HepG2 (cell line): ENCODE data around the gene TIMM23. TPM values are rescaled to one million over a fixed set of nuclear protein-coding genes. Genes with fewer than 3 reads are reported as not detected.
A peak's percentile ranks its signal among the peaks of the same experiment; 100 is the strongest.

ENCODE experiments used
- ATAC-seq: fragments of 200-7000 bp; cut with Tn5 transposase; 3 replicates; pipeline ENCODE4 v1.9.1; 2020; ENCODE audit warnings: mild to moderate bottlenecking, moderate library complexity
- BruUV-seq: library from RNA; stranded (reverse); fragments of 400-500 nt; replicated peaks from 2 replicates; lab custom pipeline; 2021; lab: Mats Ljungman, UMichigan
- CTCF ChIA-PET: fragments of 300-600 bp; formaldehyde crosslinking; extraction: SDS; loops from one replicate; lab custom pipeline; 2021; ENCODE audit warnings: low total read pairs, inconsistent platforms, low intra/inter-chr PET ratio; lab: Yijun Ruan, JAX
- POLR2A ChIA-PET: fragments of 350-600 bp; sonication (Branson Sonifier 250); formaldehyde crosslinking; loops from one replicate; lab custom pipeline; 2020; ENCODE audit warnings: antibody characterized with exemption, inconsistent platforms; lab: Yijun Ruan, JAX
- DNase-seq: peaks from one replicate; pipeline ENCODE4 v3.0.0-alpha.2; 2015; ENCODE audit warnings: low spot score
- FAIRE-seq: peaks from 3 replicates; lab custom pipeline; 2011; peaks lifted over from hg19 to GRCh38; lab: Jason Lieb, UNC
- H2AFZ ChIP-seq: one replicate; pipeline ENCODE4 v1.6.1; 2011; ENCODE audit warnings: low read length, inconsistent platforms
- H3K27ac ChIP-seq: fragments of 300-600 bp; 3 replicates; pipeline ENCODE4 v1.8.0; 2011; ENCODE audit warnings: mixed run types, mild to moderate bottlenecking, mixed read lengths, low read length, inconsistent platforms; ENCODE audit not compliant: insufficient read depth; ENCODE audit errors: extremely low read length
- H3K27me3 ChIP-seq, 2 experiments: fragments of 200-600 bp in 1 of 2; 2 replicates in 1 of 2; 3 replicates in 1 of 2; pipeline versions ENCODE4 v1.6.0 to v1.8.0; 2011; ENCODE audit warnings: low read length in 2 of 2, mild to moderate bottlenecking in 2 of 2, moderate library complexity in 2 of 2, inconsistent platforms in 1 of 2; ENCODE audit not compliant: insufficient read depth in 2 of 2, control insufficient read depth in 1 of 2
- H3K36me3 ChIP-seq, 2 experiments: fragments of 200-600 bp in 1 of 2; replicated peaks in 1 of 2; 2 replicates in 1 of 2; 3 replicates in 1 of 2; pipeline versions ENCODE4 v1.5.1 to v1.8.0; 2011; ENCODE audit warnings: low read length in 2 of 2, inconsistent platforms in 1 of 2; ENCODE audit not compliant: insufficient read depth in 2 of 2, control insufficient read depth in 1 of 2
- H3K4me1 ChIP-seq: 2 replicates; pipeline ENCODE4 v1.5.1; 2012; ENCODE audit warnings: low read length, inconsistent platforms; ENCODE audit not compliant: insufficient read depth
- H3K4me2 ChIP-seq: 2 replicates; pipeline ENCODE4 v1.6.0; 2011; ENCODE audit warnings: low read depth, low read length, inconsistent platforms
- H3K4me3 ChIP-seq, 3 experiments: fragments of 200-600 bp in 1 of 3; sonication (generic), shearing (Covaris generic) in 1 of 3; replicated peaks in 1 of 3; 2 replicates each; pipeline ENCODE4 v1.5.1; 2011 to 2016; ENCODE audit warnings: low read length in 3 of 3, inconsistent platforms in 2 of 3, low read depth in 2 of 3, mild to moderate bottlenecking in 2 of 3, control low read depth in 1 of 3, mixed read lengths in 1 of 3; ENCODE audit not compliant: insufficient read depth in 1 of 3
- H3K79me2 ChIP-seq: one replicate; pipeline ENCODE4 v1.6.1; 2011; ENCODE audit warnings: low read length, inconsistent platforms; ENCODE audit not compliant: insufficient read depth
- H3K9ac ChIP-seq: 2 replicates; pipeline ENCODE4 v1.6.0; 2011; ENCODE audit warnings: mild to moderate bottlenecking, low read depth, low read length, inconsistent platforms; ENCODE audit not compliant: insufficient read depth
- H3K9me3 ChIP-seq: 2 replicates; pipeline ENCODE4 v1.5.1; 2012; ENCODE audit warnings: mild to moderate bottlenecking, low read length
- H4K20me1 ChIP-seq: 2 replicates; pipeline ENCODE4 v1.6.0; 2011; ENCODE audit warnings: inconsistent platforms, mild to moderate bottlenecking, low read length, moderate library complexity; ENCODE audit not compliant: insufficient read depth
- ATM ChIP-seq: fragments of 450-650 bp; IDR thresholded peaks from 2 replicates; pipeline ENCODE4 v1.7.1; 2017; ENCODE audit warnings: mild to moderate bottlenecking, borderline replicate concordance
- ETV6 ChIP-seq: sonication (generic); formaldehyde crosslinking; conservative IDR thresholded peaks from 2 replicates; pipeline ENCODE4 v1.4.0; 2020; ENCODE audit warnings: missing genetic modification reagents
- HDAC6 ChIP-seq: fragments of 200-600 bp; sonication (generic); IDR thresholded peaks from 2 replicates; pipeline ENCODE4 v1.7.0; 2017; ENCODE audit warnings: mild to moderate bottlenecking, antibody characterized with exemption, low read length, low read depth
- HIVEP1 ChIP-seq: sonication (generic); formaldehyde crosslinking; IDR thresholded peaks from 2 replicates; pipeline ENCODE4 v1.4.0; 2020; ENCODE audit warnings: mild to moderate bottlenecking, missing genetic modification reagents
- MED1 ChIP-seq: sonication (generic); formaldehyde crosslinking; IDR thresholded peaks from 2 replicates; pipeline ENCODE4 v1.4.0; 2020; ENCODE audit warnings: missing genetic modification reagents
- RFX5 ChIP-seq: IDR thresholded peaks from 2 replicates; pipeline ENCODE4 v1.6.1; 2011; ENCODE audit warnings: low read depth, low read length, improper control_type of control experiment
- SSRP1 ChIP-seq: IDR thresholded peaks from 2 replicates; pipeline ENCODE4 v1.6.1; 2016; ENCODE audit warnings: control low read depth
- ZMAT3 ChIP-seq: sonication (generic); formaldehyde crosslinking; conservative IDR thresholded peaks from 2 replicates; pipeline ENCODE4 v1.7.0; 2021; ENCODE audit warnings: missing genetic modification reagents
- ZNF335 ChIP-seq: sonication (generic); formaldehyde crosslinking; IDR thresholded peaks from 2 replicates; pipeline ENCODE4 v1.4.0; 2020; ENCODE audit warnings: missing genetic modification reagents
- whole genome bisulfite sequencing: methylation state at CpG from one replicate; pipeline ENCODE4 v1.1.6; 2017; ENCODE audit warnings: low lambda C conversion rate; 5-methylcytosine and 5-hydroxymethylcytosine counted together
- in situ Hi-C: cut with HindIII; loops from 2 replicates; pipeline ENCODE4 v1.10.0; 2017; ENCODE audit warnings: low pct_unique_long_range_greater_than_20kb; ENCODE audit not compliant: extremely low pct_ligation_motif_present
- intact Hi-C: fragments of 100-400 bp; cut with micrococcal nuclease; formaldehyde crosslinking; loops from one replicate; pipeline ENCODE4 v1.10.0; 2022; ENCODE audit not compliant: unreplicated experiment
- polyA plus RNA-seq, 8 experiments: library from polyadenylated mRNA; depleted of rRNA in 3 of 8; stranded (reverse) in 7 of 8; unstranded in 1 of 8; fragments of >200 nt; fragmentation: Illumina TruSeq in 4 of 8; extraction: Trizol in 4 of 8; gene quantifications; 2 replicates each; pipeline versions ENCODE4 v1.2.1 to v1.2.3, GENCODE V29; 2011 to 2016; ENCODE audit warnings: low read depth in 4 of 8, missing spikeins in 1 of 8, mixed read lengths in 1 of 8; ENCODE audit not compliant: insufficient read depth in 1 of 8
- total RNA-seq, 5 experiments: library from RNA; depleted of rRNA; stranded (reverse); fragments of >200 nt; fragmentation: Illumina TruSeq; extraction: Trizol; gene quantifications; 2 replicates each; pipeline ENCODE4 v1.2.3, GENCODE V29; 2016; ENCODE audit warnings: low read depth in 1 of 5
- TF ChIP-seq, protein P1 (sequence below): sonication (generic); formaldehyde crosslinking; IDR thresholded peaks from 2 replicates; pipeline ENCODE4 v1.4.0; 2020; ENCODE audit warnings: mild to moderate bottlenecking, missing genetic modification reagents

TIMM23 gene
- total and polyA plus RNA-seq, 2 of the 13 experiments (the other 11 are each of a cell fraction or from before 2014, with no cell fraction given), result 80.2 to 98.6 TPM

DNA sequence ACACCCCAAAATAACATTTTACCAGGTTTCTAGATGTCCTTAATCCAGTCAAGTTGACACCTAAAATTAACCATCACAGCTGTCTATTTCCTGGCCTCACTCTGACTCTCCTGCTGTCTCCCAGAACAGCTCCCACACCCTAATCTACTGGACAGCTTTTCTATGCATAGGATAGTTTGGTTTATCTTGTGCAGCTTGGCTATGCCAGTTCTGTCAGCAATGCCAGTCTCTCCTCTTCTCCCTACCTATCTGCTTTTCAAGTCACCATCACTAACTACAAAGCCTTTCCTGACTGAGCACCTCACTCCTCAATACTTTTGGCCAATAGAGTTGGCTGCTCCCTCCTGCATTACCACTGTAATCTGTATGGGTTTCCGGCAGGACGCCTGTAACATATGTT is 53.1 kb downstream of the TIMM23 start:
- ATAC-seq, result no peak
- peak overlapping the region; percentile 93 for H3K4me2 ChIP-seq
- peaks cover 50% of the 10 kb centered on the region for H3K4me1 ChIP-seq
- peaks cover 96% of the 10 kb centered on the region for H3K79me2 ChIP-seq
- peak overlapping the region; percentile 48 for H3K27ac ChIP-seq
- BruUV-seq, result no TSS peak
- H3K27me3 ChIP-seq, result no peaks in the 10 kb centered on the region; a peak in 1 of 5 replicates
- no peaks in the 10 kb centered on the region for H3K9me3 ChIP-seq
- intact Hi-C loops, result loop anchor here (10.0 kb wide), 1 partner anchor 199 kb away; no protein-coding TSS in a partner anchor
- 86% methylated on average over 2 of the region's 2 CpGs for WGBS
- no peak overlapping the region for H2AFZ ChIP-seq
- ChIA-PET POLR2A (interaction anchor here (1.2 to 8.7 kb wide), 2 partner anchors 20 to 43 kb away, joined by 3 to 147 read pairs; no protein-coding TSS in a partner anchor), CTCF (no interaction called here)
- peak overlapping the region; percentile 42; the same call in 1 of the 2 replicates for H3K9ac ChIP-seq
- FAIRE-seq, result no peak
- no peak for DNase-seq
- TF ChIP-seq HDAC6, result no peak
- peak; percentile 54; the same call in 1 of the 2 replicates for TF ChIP-seq SSRP1 (CRISPR knock-in tag)
- H3K36me3 ChIP-seq, result peaks cover 0 to 6% of the 10 kb centered on the region in 2 experiments; a peak in 2 of 5 replicates
- in situ Hi-C loops, result no loop called here
- peaks cover 77% of the 10 kb centered on the region for H4K20me1 ChIP-seq
- peak overlapping the region; percentile 12 to 31 (median 29); a peak in 4 of 6 replicates for H3K4me3 ChIP-seq

GRCh38 chr10:46026106-46026505 is 53.8 kb downstream of the TIMM23 start:
- Histone ChIP-seq H3K4me3 (peak overlapping the region; percentile 29 to 33 (median 31); a peak in 5 of 6 replicates), H2AFZ (no peak overlapping the region), H3K36me3 (peaks cover 0 to 6% of the 10 kb centered on the region in 2 experiments; a peak in 2 of 5 replicates), H4K20me1 (peaks cover 70% of the 10 kb centered on the region), H3K9me3 (no peaks in the 10 kb centered on the region), H3K79me2 (peaks cover 91% of the 10 kb centered on the region), H3K27ac (peak overlapping the region; percentile 37), H3K27me3 (no peaks in the 10 kb centered on the region; a peak in 1 of 5 replicates), H3K4me2 (peak overlapping the region; percentile 93), H3K4me1 (peaks cover 55% of the 10 kb centered on the region), H3K9ac (peak overlapping the region; percentile 42; the same call in 1 of the 2 replicates)
- ChIA-PET CTCF (no interaction called here), POLR2A (interaction anchor here (0.7 kb wide), 1 partner anchor 24 kb away, joined by 4 read pairs; no protein-coding TSS in a partner anchor)
- no TSS peak for BruUV-seq
- in situ Hi-C loops (no loop called here), intact Hi-C loops (loop anchor here (10.0 kb wide), 1 partner anchor 199 kb away; no protein-coding TSS in a partner anchor)
- FAIRE-seq (no peak), DNase-seq (no peak), ATAC-seq (no peak)
- TF ChIP-seq MED1 (no peak), ZMAT3 (CRISPR knock-in tag) (no peak), RFX5 (no peak), ZNF335 (no peak), ATM (no peak), HIVEP1 (CRISPR knock-in tag) (no peak), ETV6 (CRISPR knock-in tag) (no peak)
- TF ChIP-seq, protein P1, sequence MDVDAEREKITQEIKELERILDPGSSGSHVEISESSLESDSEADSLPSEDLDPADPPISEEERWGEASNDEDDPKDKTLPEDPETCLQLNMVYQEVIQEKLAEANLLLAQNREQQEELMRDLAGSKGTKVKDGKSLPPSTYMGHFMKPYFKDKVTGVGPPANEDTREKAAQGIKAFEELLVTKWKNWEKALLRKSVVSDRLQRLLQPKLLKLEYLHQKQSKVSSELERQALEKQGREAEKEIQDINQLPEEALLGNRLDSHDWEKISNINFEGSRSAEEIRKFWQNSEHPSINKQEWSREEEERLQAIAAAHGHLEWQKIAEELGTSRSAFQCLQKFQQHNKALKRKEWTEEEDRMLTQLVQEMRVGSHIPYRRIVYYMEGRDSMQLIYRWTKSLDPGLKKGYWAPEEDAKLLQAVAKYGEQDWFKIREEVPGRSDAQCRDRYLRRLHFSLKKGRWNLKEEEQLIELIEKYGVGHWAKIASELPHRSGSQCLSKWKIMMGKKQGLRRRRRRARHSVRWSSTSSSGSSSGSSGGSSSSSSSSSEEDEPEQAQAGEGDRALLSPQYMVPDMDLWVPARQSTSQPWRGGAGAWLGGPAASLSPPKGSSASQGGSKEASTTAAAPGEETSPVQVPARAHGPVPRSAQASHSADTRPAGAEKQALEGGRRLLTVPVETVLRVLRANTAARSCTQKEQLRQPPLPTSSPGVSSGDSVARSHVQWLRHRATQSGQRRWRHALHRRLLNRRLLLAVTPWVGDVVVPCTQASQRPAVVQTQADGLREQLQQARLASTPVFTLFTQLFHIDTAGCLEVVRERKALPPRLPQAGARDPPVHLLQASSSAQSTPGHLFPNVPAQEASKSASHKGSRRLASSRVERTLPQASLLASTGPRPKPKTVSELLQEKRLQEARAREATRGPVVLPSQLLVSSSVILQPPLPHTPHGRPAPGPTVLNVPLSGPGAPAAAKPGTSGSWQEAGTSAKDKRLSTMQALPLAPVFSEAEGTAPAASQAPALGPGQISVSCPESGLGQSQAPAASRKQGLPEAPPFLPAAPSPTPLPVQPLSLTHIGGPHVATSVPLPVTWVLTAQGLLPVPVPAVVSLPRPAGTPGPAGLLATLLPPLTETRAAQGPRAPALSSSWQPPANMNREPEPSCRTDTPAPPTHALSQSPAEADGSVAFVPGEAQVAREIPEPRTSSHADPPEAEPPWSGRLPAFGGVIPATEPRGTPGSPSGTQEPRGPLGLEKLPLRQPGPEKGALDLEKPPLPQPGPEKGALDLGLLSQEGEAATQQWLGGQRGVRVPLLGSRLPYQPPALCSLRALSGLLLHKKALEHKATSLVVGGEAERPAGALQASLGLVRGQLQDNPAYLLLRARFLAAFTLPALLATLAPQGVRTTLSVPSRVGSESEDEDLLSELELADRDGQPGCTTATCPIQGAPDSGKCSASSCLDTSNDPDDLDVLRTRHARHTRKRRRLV (CRISPR knock-in tag), result no peak
